Measurements from ENCODE around the gene GRAMD1B.

DNA sequence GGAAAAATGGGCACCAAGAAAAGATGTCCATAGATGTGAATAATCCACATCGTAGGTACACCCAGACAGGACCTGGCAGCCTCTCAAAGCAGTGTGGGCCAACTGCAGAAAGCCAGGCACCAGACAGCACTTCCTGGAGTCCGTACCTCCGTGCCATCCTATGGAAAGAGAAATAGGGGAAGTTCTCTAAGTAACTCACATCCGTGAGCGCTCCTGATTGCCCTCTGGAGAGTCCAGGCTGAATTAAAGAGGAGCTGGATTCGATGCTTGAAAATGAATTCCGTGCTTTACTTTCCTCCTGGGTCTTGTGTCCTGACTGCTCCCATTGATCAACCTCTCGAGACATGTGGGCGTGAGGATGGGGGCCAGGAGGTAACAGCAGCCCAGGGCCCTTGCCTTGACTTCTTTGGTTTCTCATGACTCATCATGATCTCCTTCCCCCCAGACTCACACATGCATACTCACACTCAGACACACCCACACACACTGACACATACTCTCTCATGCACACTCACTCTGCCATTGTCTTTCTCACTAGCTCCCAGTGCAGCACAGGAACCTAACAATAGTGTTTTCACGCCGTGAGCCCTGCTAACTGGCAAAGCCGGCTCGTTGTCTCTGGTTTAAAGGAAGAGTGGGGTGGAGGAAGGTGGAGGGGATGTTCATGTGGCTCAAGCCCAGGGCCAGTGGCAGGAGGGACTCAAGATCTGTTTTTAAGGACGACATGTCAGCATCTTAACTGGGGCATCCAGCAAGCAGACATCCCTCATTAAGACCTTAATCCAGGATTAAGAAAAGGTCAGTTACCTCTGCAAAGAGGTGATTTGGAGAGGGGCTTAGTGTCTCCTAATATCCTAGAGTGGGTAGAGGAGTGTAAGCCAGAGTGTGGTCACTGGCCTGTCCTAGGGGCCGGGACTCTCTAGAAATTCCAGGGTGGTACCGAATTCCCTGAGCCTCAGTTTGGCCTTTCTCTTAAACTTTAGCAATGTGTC, 120.2 kb downstream of the GRAMD1B start:
- TF ChIP-seq CTCF (conservative IDR thresholded peaks at IDR 0.05; ENCODE audit: low read depth, low read length): no peak
- no peak for TF ChIP-seq EZH2 (IDR thresholded peaks at IDR 0.05; ENCODE audit: low read length, unreplicated experiment)
